Tongue (tissue), 2 donors: Measurements from ENCODE around the gene IL31. TPM values are rescaled to one million over a fixed set of nuclear protein-coding genes. Genes with fewer than 3 reads are reported as not detected.
"Not testable (repeated sequence)": the region's sequence is repeated elsewhere in the genome, so short reads cannot be mapped to it uniquely, and the experiment has no call there.

Experiments
- DNase-seq: peaks from one replicate; pipeline ENCODE4 v3.0.0-alpha.2; 2015
- total RNA-seq: library from RNA; depleted of rRNA; stranded (reverse); fragments of >200 nt; gene quantifications from one replicate; pipeline ENCODE4 v1.2.3, GENCODE V29; 2014

IL31 gene
- total RNA-seq, 1 donor from 2014 or later: not detected

DNA sequence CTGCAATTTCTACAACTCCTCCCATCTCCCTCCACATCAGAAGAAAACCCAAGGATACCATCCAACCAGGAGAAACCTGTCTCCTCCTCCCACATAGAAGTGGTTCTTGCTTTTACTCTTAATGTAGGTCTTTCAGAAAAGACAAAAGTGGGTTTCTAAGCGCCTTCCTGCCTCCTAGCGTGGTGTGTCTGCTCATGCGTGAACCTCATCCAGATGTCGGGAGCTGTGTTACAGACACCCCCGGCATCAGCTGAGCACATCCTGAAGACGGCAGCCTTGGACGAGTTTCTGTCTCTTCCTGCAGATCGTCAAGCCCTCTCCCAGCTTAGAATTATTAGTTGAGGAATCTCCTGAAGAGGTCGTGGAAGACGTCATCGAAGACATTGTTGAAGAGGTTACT is 18.4 kb upstream of the IL31 start:
- no peak for DNase-seq

DNA sequence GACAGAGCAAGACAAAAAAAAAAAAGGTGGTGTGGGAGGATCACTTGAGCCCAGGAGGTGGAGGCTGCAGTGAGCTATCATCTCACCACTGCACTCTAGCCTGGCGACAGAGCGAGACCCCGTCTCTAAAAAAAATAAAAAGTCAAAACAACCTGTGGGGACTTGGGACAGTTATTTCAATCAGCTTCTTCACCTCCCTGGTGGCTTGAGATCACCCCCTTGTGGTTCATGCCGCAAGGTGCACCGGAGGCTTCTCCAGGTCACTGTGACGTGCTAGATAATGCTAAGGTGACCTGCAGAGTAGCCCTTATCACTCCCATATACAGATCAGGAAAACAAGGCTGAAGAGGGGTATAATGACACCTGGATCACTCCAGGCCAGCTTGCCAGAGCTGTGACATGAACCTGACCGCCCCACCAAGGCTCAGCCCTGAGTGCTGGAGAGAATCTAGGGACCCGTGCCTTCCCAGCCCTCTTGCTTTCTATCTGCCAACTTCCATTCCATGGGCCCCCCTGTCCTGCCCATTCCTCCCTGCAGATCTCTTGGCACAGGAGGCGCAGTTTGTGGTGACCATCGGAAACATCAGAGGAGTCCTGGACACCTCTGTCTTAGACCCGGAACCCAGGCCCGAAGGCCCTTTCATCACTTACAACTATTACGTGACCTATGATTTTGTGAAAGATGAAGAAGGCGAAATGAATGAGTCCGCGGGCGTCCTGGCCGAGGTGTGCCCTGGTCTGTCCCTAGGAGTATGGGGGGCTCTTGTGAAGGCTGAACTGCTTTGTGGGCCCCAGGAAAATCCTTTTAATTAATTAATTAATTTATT is 17.0 kb upstream of the IL31 start:
- peak; percentile 52 for DNase-seq

DNA sequence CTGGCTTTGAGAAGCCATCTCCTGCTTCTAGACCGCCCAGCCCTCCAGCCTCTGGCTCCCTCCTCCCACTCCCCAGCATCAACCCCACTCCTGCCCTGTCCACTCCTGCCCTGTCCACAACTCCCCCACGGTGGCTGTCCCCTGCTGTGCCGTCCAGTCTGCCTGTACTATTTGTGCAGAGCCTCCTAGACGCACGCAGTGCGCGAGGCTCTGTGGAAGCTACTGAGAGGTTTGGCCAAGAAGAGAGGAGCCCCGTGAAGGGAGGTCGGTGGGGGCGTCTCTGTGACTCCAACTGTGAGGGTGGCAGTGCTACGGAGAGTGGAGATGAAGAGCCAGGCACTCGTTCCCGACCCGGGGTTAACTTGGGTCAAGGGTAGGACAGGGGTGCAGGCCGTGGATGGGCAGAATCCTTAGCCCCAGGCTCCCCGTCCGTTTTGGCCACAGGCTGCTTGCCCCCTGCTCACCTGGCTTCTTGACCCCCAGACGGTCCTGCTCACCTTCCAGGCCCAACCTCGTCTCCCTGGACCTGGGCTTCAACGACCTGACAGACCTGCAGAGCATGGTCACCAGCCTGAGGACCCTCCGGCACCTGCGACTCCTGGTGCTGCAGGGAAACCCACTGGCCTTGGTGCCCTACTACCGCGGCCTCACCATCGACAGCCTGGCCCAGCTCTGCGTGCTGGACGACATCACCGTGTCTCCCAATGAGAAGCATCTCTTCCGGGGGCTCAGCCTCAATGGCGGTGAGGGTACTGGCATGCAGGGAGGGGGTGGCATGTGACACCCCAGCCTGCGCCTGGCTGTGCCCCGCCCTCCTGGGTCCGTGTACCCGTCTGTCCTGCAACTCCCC is 15.8 kb upstream of the IL31 start:
- no peak for DNase-seq

GRCh38 chr12:122187466-122187865 is 13.4 kb upstream of the IL31 start:
- no peak for DNase-seq

DNA sequence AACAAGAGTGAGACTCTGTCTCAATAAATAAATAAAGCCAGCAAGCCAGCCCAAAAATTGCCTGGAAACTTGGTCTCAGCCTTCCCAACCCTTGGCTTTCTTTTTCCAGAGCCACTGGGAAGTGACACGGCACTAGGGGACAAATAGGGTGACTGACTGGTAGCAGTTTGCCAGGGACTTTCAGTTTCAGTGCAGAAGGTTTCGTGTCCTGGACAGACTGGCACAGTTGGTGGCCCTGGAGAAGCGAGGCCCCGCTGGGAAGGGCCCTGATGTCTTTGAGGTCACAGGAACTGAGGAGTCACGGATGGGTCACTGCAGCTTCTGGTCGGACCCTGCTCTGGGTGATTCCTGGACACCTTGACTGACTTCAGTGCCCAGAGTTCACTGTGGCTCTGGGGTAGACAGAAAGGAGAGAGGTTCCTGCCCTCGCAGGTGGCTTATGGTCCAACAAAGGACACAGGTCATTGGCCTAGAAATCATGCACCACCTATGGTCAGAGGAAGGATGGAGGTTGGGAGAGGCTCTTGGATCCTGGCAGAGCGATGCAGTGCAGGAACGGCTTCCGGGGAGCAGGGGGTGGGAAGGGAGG is 11.6 kb upstream of the IL31 start:
- no peak for DNase-seq

DNA sequence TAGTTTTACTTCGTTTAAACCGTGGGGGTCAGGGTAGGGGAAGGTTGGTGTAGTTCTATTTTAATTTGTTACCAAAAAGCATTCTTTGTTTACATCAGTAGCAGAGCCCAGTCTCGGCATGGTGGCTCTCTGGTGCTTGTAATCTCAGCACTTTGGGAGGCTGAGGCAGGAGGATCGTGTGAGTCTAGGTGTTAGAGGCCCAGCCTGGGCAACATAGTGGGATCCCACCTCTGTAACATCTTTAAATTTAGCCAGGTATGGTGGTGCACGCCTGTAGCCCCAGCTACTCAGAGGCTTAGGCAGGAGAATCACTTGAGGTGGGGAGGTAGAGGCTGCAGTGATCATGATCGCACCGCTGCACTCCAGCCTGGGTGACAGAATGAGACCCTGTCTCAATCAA is 11.1 kb upstream of the IL31 start:
- DNase-seq: no peak

DNA sequence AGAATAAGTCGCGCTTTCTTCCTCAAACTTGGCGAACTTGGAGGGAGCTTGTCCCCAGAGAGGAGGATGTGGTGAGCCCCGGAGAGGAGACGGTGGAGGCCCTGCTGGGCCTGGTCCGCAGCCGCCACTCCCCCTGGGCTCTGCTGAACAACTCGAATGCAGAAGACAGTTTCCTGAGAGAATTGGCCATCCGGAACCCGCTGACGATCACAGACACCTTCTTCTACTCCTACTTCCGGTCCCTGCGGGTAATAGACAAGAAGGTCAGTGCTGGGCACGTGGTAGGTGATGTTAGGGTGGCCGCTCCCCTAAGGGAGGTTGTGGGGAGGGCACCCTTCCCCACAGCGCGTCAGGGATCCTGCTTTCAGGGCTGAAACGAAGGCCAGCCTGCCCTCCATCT is 10.5 kb upstream of the IL31 start:
- no peak for DNase-seq

GRCh38 chr12:122183588-122183940 is 9.5 kb upstream of the IL31 start:
- DNase-seq: no peak

- peak; percentile 64 for DNase-seq
Observed at GRCh38 chr12:122182887-122183587, 9.0 kb upstream of the IL31 start, which contains the start of gene LRRC43. Gene LRRC43 (plus strand): TSS chr12:122183123. CDS start chr12:122183145, 22 bp downstream.

DNA sequence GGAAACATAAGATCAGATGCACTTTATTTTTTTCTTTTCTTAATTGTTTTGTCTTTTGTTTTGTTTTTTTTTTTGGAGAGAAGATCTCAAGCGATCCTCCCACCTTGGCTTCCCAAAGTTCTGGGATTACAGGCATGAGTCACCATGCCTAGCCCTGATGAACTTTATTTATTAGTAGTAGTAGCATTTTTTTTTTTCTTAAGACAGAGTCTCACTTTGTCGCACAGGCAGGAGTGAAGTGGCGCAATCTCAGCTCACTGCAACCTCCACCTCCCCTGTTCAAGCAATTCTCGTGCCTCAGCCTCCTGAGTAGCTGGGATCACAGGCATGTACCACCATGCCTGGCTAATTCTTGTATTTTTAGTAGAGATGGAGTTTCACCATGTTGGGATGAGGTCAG is 2.5 kb upstream of the IL31 start:
- not testable (repeated sequence) for DNase-seq

GRCh38 chr12:122172262-122172939 is 1.6 kb downstream of the IL31 start:
- DNase-seq: no peak

- DNase-seq: no peak
Observed at GRCh38 chr12:122171399-122171798, 2.6 kb downstream of the IL31 start.

GRCh38 chr12:122168492-122168891 is 5.5 kb downstream of the IL31 start:
- DNase-seq: no peak

GRCh38 chr12:122167356-122167925 is 6.6 kb downstream of the IL31 start:
- DNase-seq: no peak

DNA sequence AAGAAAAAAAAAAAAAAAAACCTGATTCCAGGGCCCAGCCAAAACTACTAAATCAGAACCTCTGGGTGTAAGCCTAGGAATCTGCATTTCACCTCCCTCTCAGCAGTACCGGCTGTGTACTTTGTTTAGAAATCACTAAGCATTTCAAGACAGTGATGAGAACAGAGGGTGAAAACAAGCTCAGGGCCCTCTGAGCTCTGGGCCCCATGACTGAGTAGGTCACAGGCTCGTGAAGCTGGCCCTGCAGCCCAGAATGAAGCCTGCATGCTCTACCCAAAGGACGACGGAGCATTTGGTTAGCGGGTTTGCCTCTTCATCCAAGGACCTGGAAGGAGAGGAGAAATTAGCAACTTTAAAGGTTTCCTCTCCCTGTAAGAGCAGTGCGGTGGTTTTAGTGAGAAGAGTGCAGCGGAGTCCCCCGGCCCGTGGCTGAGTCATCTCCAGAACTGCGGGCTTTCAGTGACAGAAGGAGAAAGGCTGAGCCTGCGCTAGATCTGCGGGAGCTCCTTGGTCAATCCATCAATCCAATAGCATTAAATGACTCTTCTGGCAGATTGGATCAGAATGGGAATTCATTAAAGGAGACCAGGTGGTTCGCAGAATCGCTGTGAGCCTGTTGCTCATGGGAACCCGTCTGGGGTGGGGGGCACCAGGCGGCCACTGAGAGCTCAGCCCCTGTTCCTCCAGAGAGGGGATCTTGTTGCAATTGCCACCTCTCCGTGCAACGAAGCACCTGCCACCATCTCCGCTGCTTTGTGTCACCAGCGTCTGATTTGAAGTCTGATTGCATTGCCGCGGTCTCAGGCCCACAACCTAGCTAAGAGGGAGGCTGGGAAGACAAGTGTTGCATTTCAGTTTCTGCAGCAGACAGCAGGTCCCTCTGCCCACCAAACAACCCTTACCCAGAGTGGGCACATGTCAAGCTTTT is 7.3 kb downstream of the IL31 start:
- DNase-seq: no peak

- no peak for DNase-seq
Observed at GRCh38 chr12:122162976-122163375, 11.0 kb downstream of the IL31 start.

- DNase-seq: no peak
Observed at GRCh38 chr12:122161682-122162081, 12.3 kb downstream of the IL31 start.

GRCh38 chr12:122160761-122161160 is 13.3 kb downstream of the IL31 start:
- no peak for DNase-seq

DNA sequence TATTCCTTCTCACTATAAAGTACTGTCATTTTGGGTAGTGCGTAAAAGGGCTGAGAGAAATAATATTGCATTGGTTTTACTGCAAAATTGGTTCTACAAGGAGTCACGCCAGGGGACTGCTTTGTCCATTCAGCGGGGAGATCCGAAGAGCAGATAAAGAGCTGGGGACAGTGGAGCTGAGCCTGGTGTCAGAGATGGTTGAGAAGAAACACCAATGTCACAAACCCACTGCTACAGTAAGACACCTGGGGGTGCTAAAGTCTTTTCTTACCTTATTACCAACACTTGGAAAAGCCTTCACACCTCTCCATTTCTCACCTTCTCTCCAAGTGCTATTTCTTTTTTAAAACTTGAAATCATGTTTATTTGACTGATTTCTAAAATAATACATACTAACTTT is 14.1 kb downstream of the IL31 start:
- no peak for DNase-seq

- no peak for DNase-seq
Observed at GRCh38 chr12:122158700-122159285, 15.2 kb downstream of the IL31 start.
